Body of pancreas (tissue), 4 donors: ENCODE data around the gene NFATC4.

ENCODE experiments used
- CTCF ChIP-seq, 7 experiments: fragments of 450-650 bp in 4 of 7; fragments of 200-600 bp in 3 of 7; sonication (generic) in 3 of 7; IDR thresholded peaks; one replicate each; pipeline ENCODE4 v1.5.1; 2016 to 2019; ENCODE audit warnings: antibody characterized with exemption in 7 of 7
- POLR2A ChIP-seq, 3 donors: fragments of 450-650 bp; IDR thresholded peaks; one replicate each; pipeline ENCODE4 v1.6.1; 2016; ENCODE audit warnings: antibody characterized with exemption in 3 of 3, mild to moderate bottlenecking in 2 of 3

DNA sequence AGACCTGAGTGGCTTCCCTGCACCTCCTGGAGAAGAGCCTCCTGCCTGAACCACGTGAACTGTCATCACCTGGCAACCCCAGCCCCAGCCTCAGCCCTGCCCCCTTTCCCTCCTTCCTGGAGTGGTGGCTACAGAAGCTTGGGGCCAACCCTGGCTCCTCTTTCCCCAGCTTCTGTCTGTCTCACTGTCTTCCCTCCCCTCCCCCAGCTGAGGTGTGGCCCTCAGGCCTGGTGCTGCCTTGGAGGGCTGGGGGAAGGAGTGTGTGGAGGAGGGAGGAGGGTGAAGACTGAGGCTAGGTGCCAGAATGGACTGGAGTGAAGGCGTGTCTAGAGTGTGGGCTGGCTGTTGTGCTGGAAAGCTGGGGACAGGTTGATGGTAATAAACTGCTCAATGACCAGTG lies 9.7 kb downstream of the NFATC4 start:
- no peak for TF ChIP-seq CTCF (IDR thresholded peaks at IDR 0.05)
- no peak for TF ChIP-seq POLR2A (IDR thresholded peaks at IDR 0.05)
